IMR-90 (cell line): ENCODE results near the gene RAC3. TPM values are rescaled to one million over a fixed set of nuclear protein-coding genes. Genes with fewer than 3 reads are reported as not detected.

Source experiments
- polyA plus RNA-seq, 3 experiments: library from polyadenylated mRNA; depleted of rRNA; stranded (reverse); fragments of >200 nt; gene quantifications; 2 replicates each; pipeline ENCODE4 v1.2.3, GENCODE V29; 2012; ENCODE audit warnings: low replicate concordance in 1 of 3
- total RNA-seq: library from RNA; depleted of rRNA; stranded (reverse); fragments of >200 nt; gene quantifications from 2 replicates; pipeline ENCODE4 v1.2.3, GENCODE V29; 2012; rRNA removed

Gene RAC3
- total and polyA plus RNA-seq, 2 of the 4 experiments (the other 2 are of a cell fraction), result 5.7 to 23.4 TPM

Other genes with a start within 250 kb of the RAC3 start
- not detected in 2 replicates for gene GCGR, start 227.5 kb upstream of the RAC3 start, total RNA-seq
- not detected in 2 replicates for gene GCGR, start 227.5 kb upstream of the RAC3 start, polyA plus RNA-seq (2012; rRNA removed)
- 56.5 and 58.9 TPM in 2 replicates for gene MCRIP1, start 198.4 kb upstream of the RAC3 start, total RNA-seq
- 164 and 196 TPM in 2 replicates for gene MCRIP1, start 198.4 kb upstream of the RAC3 start, polyA plus RNA-seq (2012; rRNA removed)
- not detected in 2 replicates for gene PPP1R27, start 196.6 kb upstream of the RAC3 start, total RNA-seq
- gene PPP1R27, start 196.6 kb upstream of the RAC3 start, polyA plus RNA-seq (2012; rRNA removed), result 0.20 and 0.21 TPM in 2 replicates
- 917 and 932 TPM in 2 replicates for gene P4HB, start 171.1 kb upstream of the RAC3 start, total RNA-seq
- 530 and 599 TPM in 2 replicates for gene P4HB, start 171.1 kb upstream of the RAC3 start, polyA plus RNA-seq (2012; rRNA removed)
- gene ARHGDIA, start 160.3 kb upstream of the RAC3 start, total RNA-seq, result 62.7 and 77.2 TPM in 2 replicates
- gene ARHGDIA, start 160.3 kb upstream of the RAC3 start, polyA plus RNA-seq (2012; rRNA removed), result 324 and 362 TPM in 2 replicates
- gene ALYREF, start 140.1 kb upstream of the RAC3 start, total RNA-seq, result 144 and 159 TPM in 2 replicates
- gene ALYREF, start 140.1 kb upstream of the RAC3 start, polyA plus RNA-seq (2012; rRNA removed), result 88.6 and 112 TPM in 2 replicates
- gene ANAPC11, start 140.0 kb upstream of the RAC3 start, total RNA-seq, result 183 and 242 TPM in 2 replicates
- gene ANAPC11, start 140.0 kb upstream of the RAC3 start, polyA plus RNA-seq (2012; rRNA removed), result 387 and 508 TPM in 2 replicates
- under 0.01 TPM in 1 of 2 replicates, not detected in the other for gene NPB, start 129.4 kb upstream of the RAC3 start, total RNA-seq
- gene NPB, start 129.4 kb upstream of the RAC3 start, polyA plus RNA-seq (2012; rRNA removed), result 0.51 and 1.2 TPM in 2 replicates
- 31.9 and 37.3 TPM in 2 replicates for gene PCYT2, start 120.3 kb upstream of the RAC3 start, total RNA-seq
- 38.5 and 43.0 TPM in 2 replicates for gene PCYT2, start 120.3 kb upstream of the RAC3 start, polyA plus RNA-seq (2012; rRNA removed)
- 13.9 and 14.5 TPM in 2 replicates for gene SIRT7, start 113.5 kb upstream of the RAC3 start, total RNA-seq
- 19.8 and 20.5 TPM in 2 replicates for gene SIRT7, start 113.5 kb upstream of the RAC3 start, polyA plus RNA-seq (2012; rRNA removed)
- 6.1 and 6.4 TPM in 2 replicates for gene MAFG, start 103.9 kb upstream of the RAC3 start, total RNA-seq
- 14.3 and 15.4 TPM in 2 replicates for gene MAFG, start 103.9 kb upstream of the RAC3 start, polyA plus RNA-seq (2012; rRNA removed)
- gene PYCR1, start 94.4 kb upstream of the RAC3 start, total RNA-seq, result 95.0 and 115 TPM in 2 replicates
- gene PYCR1, start 94.4 kb upstream of the RAC3 start, polyA plus RNA-seq (2012; rRNA removed), result 177 and 181 TPM in 2 replicates
- gene MYADML2, start 84.4 kb upstream of the RAC3 start, total RNA-seq, result not detected in 2 replicates
- not detected in 2 replicates for gene MYADML2, start 84.4 kb upstream of the RAC3 start, polyA plus RNA-seq (2012; rRNA removed)
- not detected in 2 replicates for gene NOTUM, start 70.5 kb upstream of the RAC3 start, total RNA-seq
- 0.05 and 0.06 TPM in 2 replicates for gene NOTUM, start 70.5 kb upstream of the RAC3 start, polyA plus RNA-seq (2012; rRNA removed)
- 7.2 and 8.3 TPM in 2 replicates for gene ASPSCR1, start 54.0 kb upstream of the RAC3 start, total RNA-seq
- 17.2 and 26.0 TPM in 2 replicates for gene ASPSCR1, start 54.0 kb upstream of the RAC3 start, polyA plus RNA-seq (2012; rRNA removed)
- gene CENPX, start 8.8 kb upstream of the RAC3 start, total RNA-seq, result 44.8 and 45.3 TPM in 2 replicates
- gene CENPX, start 8.8 kb upstream of the RAC3 start, polyA plus RNA-seq (2012; rRNA removed), result 86.8 and 100 TPM in 2 replicates
- gene LRRC45, start 8.4 kb upstream of the RAC3 start, total RNA-seq, result 7.2 and 7.8 TPM in 2 replicates
- 10.2 and 10.9 TPM in 2 replicates for gene LRRC45, start 8.4 kb upstream of the RAC3 start, polyA plus RNA-seq (2012; rRNA removed)
- 36.6 and 36.9 TPM in 2 replicates for gene DCXR, start 6.0 kb downstream of the RAC3 start, total RNA-seq
- gene DCXR, start 6.0 kb downstream of the RAC3 start, polyA plus RNA-seq (2012; rRNA removed), result 129 and 139 TPM in 2 replicates
- 6.8 and 8.6 TPM in 2 replicates for gene RFNG, start 20.1 kb downstream of the RAC3 start, total RNA-seq
- 47.3 and 51.1 TPM in 2 replicates for gene RFNG, start 20.1 kb downstream of the RAC3 start, polyA plus RNA-seq (2012; rRNA removed)
- 177 and 181 TPM in 2 replicates for gene GPS1, start 20.2 kb downstream of the RAC3 start, total RNA-seq
- gene GPS1, start 20.2 kb downstream of the RAC3 start, polyA plus RNA-seq (2012; rRNA removed), result 157 and 168 TPM in 2 replicates
- gene DUS1L, start 34.1 kb downstream of the RAC3 start, total RNA-seq, result 26.9 and 29.0 TPM in 2 replicates
- 76.9 and 95.3 TPM in 2 replicates for gene DUS1L, start 34.1 kb downstream of the RAC3 start, polyA plus RNA-seq (2012; rRNA removed)
- gene FASN, start 66.6 kb downstream of the RAC3 start, total RNA-seq, result 12.4 and 15.3 TPM in 2 replicates
- 56.0 and 68.5 TPM in 2 replicates for gene FASN, start 66.6 kb downstream of the RAC3 start, polyA plus RNA-seq (2012; rRNA removed)
- gene CCDC57, start 181.2 kb downstream of the RAC3 start, total RNA-seq, result 6.9 and 7.3 TPM in 2 replicates
- gene CCDC57, start 181.2 kb downstream of the RAC3 start, polyA plus RNA-seq (2012; rRNA removed), result 31.3 and 32.4 TPM in 2 replicates
- 49.1 and 49.7 TPM in 2 replicates for gene SLC16A3, start 197.4 kb downstream of the RAC3 start, total RNA-seq
- 181 and 204 TPM in 2 replicates for gene SLC16A3, start 197.4 kb downstream of the RAC3 start, polyA plus RNA-seq (2012; rRNA removed)
- 38.3 and 47.1 TPM in 2 replicates for gene CSNK1D, start 242.0 kb downstream of the RAC3 start, total RNA-seq
- 144 and 186 TPM in 2 replicates for gene CSNK1D, start 242.0 kb downstream of the RAC3 start, polyA plus RNA-seq (2012; rRNA removed)